GM21528 (cell line): Measurements from ENCODE around the gene PHLPP2.
"Not testable (repeated sequence)": the region's sequence is repeated elsewhere in the genome, so short reads cannot be mapped to it uniquely, and the experiment has no call there.

Experiments
- ATAC-seq: cut with Tn5 transposase; IDR thresholded peaks from one replicate; pipeline ENCODE4 v1.9.1; 2021; ENCODE audit warnings: mild to moderate bottlenecking, moderate library complexity; ENCODE audit not compliant: unreplicated experiment, low FRiP score

Gene PHLPP2

DNA sequence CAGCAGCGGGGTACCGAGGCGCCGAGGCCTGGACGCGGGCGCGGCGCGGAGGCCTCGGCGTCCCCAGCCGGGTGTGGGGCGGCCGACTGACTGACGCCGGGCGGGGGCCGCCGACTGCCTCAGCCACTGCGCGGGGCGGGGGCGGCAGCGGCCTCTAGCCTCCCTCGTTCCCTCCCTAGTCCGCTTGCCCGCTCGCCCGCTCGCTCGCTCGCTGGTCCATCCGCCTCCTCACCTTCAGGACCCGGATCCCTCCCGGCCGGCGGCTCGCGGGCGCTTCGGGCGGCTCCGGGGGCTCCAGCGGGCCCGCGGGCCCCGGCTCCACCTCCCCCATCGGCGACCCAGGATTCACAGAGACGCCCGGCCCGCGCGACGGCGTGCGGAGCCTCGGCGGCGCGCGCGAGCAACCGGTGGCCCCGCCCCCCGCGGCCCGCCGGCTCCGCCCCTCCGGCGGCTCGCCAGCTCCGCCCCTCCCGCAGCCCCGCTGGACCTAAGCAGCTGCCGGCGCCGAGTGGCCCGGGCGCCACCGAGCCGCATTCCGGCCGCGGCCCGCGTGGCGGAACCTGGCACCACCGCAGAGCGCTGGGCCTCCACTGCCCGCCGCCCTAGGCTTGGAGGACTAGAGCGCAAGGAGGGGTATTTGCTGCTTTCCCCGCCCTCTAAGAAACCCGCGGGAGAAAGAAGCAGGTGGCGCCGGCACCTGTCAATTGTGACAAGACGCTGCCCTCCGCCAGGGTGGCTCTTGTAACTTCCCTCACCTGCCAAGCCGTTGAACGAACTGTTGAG, 773 bp downstream of the PHLPP2 start:
- peak; percentile 72 for ATAC-seq

DNA sequence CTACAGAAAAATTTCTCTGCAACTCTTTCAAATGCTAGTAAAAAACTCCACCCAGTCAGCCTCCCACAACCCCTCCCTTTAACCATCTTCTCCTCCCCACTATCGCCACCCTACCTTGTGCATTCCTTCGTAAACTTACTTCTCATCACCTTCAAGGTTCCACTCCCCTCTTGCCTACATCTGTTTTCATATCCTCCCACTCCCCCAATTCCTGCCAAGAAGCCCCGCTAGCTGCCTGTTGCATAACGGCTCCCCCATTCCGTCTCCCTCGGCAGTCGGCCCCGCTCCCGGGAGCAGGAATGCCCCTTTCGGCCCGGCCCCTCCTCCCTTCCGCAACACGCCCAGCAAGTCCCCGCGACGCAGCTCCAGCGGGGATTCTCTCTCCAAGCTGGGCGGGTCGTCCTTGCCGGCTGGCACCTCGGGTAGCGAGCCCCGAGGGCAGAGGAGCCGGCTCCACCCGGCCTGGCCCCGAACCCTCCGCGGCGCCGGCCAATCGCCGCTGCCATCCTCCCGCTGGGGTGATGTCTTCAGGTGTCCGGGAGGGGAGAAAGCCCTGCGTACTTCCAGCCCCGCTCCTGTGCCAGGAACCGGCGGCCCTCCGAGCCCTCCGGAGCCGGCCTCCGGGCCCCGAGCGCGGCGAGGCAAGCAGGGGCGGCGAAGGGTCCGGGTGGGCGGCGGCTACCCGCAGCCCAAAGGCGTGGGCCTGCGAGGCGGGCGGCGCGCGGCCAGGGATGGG, 1.5 kb downstream of the PHLPP2 start:
- ATAC-seq = peak; percentile 40

DNA sequence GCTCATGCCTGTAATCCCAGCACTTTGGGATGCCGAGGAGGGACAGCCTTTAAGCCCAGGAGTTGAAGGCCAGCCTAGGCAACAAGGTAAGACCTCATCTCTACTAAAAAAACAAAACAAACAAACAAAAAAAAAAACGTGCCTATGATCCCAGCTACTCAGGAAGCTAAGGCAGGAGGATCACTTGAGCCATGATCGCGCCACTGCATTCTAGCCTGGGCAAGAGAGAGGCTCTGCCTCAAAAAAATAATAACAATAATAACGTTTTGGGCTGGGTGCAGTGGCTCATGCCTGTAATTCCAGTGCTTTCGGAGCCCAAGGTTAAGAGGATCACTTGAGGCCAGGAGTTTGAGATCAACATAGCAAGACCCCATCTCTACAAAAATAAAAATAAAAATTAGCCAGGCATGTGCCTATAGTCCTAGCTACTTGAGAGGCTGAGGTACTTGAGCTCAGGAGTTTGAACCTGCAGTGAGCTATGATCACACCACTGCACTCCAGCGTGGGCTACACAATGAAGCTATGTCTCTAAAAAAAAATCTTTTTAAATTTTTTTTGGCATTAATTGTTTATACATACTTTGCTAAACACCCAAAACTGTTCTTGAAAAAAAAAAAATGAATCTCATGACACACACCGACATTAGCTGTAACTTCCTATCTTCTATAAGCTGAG, 3.3 kb downstream of the PHLPP2 start:
- ATAC-seq = no peak

DNA sequence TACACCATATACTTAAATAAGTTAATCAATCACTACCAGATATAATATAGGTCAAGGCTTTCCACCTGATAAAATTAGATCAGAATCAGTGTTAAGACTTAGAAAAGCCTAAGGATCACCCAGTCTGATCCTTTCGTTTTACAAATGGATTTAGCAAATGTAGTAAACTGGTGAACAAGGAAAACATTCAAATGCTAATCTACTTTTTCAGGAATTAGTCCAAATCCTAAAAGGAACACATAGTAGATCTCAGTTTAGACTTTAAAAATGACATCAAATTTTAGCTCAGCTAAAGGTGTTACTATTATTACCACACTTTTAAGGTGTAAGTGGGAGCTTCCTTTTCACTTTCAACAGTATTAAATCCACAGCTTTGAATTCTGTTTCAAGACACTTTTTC, 12.0 kb downstream of the PHLPP2 start:
- no peak for ATAC-seq

DNA sequence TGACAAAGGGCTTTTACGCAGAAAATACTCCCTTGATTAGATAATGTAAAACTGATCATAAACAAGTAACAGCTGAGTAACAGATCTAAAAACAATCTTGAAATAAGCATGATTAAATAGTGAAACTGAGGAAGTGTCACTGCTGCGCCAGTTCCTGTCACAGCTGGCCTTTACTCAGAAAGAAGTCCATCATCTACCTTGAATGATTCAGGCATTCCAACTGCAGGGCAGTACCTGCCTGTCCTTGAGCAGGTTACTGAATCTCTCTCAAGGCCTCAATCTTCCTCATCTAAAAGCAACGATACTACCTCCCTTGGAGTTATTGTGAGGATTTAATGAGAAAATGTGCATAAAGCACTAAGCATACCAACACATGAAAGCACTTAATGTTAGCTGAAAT, 12.7 kb downstream of the PHLPP2 start:
- no peak for ATAC-seq

DNA sequence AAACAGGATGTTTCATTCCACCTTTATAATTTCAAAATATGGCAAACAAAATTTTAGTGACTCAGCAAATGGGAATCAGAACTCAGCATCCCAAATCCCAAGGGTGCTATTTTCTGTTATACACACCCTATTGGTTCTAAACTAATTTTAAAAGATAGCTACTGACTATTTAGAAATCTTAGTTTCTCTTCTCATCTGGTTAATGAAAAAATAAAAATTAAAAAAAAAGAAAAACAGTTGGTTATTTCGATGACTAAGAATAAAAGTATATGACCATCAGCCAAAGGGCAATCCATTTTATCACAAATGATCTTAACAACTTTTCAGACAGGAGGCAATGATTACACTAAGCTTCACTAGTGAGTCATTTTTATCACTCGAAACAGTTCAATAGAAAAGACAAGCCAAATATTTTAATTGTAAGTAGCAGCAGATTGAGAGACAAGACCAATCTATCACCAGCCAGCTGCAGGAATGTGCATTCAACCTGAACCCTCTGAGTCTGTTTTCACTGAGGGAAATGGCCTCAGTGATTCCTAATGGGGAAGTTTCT, 15.2 kb downstream of the PHLPP2 start:
- no peak for ATAC-seq

DNA sequence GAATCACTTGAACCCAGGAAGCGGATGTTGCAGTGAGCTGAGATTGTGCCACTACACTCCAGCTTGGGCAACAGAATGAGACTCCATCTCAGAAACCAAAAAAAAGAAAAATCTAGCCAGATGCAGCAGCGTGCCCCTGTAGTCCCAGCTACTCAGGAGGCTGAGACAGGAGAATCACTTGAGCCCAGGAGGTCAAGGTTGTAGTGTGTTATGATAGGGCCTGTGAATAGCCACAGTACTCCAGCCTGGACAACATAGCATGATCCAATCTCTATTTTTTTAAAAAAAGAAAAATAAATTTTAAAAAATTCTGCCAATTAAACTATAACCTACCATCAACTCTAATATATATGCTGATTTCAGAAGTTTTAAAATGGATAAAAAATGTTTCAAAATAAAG, 15.8 kb downstream of the PHLPP2 start:
- ATAC-seq = no peak

DNA sequence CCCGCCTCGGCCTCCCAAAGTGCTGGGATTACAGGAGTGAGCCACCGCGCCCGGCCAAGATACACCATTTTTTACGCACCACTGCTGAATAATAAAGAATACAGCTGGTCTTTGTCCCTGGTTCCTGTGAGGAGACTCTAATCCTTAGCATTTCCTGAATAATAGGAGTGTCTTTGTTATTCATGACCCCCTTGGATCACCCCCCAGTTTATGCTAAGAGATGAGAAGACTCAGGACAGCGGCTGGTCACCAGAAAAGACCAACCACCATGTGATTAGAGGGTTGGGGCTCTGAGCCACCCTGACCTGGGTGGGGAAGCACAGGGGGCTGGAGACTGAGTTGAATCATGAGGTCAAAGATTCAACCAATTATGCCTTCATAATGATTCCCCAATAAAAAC, 17.3 kb downstream of the PHLPP2 start:
- no peak for ATAC-seq

DNA sequence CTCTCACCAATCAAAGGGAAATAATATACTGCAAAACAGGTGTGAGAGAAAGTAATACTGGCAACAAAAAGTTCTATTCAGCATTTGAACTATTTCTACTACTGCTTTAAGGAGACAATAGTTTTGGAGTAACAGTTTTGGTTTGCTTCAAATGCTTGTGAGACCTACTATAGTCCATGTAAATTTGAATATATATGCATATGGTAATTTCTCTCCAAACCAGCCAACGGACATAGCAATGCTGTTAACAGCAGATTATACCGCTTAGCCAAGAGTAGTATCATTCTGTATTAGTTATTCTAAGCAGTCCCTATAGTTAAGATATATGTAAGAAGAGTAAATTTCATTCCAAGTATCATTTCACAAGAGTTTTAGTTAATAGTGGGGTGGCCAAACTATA, 18.5 kb downstream of the PHLPP2 start:
- no peak for ATAC-seq

DNA sequence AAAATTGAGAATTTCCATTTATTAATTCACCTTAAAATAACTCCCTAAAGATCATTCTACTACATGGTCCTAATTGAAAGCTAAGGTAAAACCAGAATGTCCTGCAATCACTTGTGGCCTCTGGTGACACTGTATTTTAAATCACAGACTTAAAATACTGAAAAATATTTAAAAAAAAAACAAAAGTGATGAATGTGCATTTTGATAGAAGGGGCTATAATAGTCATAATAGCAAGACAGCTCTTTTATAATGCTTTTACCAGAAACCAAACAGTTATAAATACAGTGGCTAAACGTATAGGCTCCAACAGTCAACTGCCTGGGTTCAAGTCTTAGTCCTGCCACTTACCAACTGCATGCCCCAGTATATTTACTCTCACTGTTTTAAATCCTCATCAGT, 21.2 kb downstream of the PHLPP2 start:
- no peak for ATAC-seq

DNA sequence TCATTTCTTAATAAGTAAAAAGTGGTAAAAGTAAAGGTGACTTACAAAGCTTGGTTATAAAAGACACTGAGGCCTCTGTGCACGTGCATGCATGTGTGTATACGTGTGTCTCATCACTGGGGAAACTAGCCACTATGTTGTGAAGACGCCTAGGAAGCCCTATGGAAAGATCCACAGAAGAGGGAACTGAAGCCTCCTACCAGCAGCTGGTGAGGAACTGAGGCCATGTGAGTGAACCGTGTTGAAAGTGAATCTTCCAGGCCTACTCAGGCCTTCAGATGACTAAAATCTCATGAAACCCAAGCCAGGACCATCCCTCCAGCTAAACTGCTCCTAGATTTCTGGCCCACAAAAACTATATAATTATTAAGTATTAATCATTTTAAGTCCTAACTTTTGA, 23.7 kb downstream of the PHLPP2 start:
- no peak for ATAC-seq

DNA sequence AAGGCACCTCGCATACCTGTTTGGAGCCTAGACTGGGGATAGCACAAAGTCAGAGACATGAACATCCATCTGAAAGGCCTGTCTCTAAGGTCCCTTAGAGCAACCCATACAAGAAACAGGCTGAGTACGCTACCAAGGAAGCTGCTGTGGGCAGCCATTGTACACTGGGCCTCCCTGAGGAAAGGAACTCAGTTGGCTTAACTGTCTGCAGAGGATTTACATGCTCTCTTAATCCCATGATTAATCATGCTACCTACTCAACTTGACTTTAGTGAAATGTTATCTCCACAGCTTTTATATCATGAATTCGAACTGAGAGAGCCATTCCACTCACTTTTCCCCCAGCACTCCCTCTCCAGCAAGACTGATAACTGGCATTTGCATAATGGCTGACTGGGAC, 26.0 kb downstream of the PHLPP2 start:
- no peak for ATAC-seq

DNA sequence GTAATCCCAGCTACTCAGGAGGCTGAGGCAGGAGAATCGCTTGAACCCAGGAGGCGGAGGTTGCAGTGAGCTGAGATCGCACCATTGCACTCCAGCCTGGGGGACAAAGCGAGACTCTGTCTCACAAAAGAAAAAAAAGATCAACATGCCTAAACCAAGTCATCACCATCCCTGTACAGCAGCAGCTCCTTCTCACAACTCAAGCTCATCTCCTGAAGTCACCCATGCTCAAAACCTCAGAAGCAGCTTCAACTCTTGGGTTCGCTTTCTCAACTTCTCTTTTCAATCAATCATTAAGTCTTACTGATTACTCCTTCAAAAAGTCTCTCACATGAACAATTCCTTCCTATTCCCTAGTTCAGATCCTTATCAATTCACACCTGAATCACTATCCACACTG, 31.3 kb downstream of the PHLPP2 start:
- no peak for ATAC-seq

DNA sequence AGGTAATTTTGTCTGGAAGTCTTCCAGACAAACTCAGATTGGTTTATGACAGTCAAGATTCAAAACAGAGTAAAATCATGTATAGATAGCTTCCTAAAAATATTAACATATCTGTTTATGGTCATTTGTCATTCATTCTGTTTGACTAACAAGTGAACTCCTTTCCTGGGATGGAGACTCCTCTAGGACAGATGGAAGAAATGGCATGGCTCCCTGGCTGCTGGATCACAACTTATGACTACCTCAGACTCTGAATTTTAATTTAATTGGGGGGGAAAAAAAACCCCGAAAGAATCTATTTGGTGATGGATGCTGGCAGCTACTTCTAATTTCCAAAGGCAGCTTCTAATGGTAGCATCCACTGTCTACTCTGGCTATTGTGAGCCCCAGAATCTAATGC, 34.6 kb downstream of the PHLPP2 start:
- ATAC-seq = no peak

DNA sequence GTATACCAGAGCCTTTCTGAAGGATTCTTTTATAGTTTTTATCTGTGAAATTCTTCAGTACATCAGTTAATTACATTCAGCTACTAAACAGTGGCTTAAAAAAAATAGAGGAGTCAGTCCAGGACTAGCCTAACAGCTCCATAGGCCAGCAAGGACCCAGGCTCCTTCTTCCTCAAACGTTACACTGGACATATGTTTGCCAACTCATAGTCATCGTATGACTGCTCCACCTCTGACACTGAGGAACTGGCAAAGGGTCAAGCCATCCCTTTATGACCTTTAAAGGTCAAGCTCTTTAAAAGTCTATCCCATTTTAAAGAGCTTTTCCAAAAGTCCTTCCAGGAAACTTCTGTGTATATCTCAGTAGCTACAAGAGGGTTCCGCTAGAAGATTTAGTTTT, 36.6 kb downstream of the PHLPP2 start:
- ATAC-seq = no peak

DNA sequence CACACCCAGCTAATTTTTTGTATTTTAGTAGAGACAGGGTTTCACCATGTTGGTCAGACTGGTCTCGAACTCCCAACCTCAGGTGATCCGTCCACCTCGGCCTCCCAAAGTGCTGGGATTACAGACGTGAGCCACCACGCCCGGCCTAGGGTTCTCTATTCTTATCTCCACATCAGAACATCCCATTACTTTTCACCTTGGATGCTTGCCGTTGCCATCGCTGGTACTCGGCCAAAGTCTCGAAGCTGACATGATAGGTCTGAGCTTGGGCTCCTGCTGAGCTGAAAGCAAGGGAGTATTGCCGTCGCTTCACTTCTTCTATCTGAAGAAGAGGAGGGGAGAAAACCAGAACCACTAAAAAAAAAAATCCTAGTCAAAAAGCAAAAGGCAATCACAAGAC, 40.2 kb downstream of the PHLPP2 start:
- not testable (repeated sequence) for ATAC-seq

DNA sequence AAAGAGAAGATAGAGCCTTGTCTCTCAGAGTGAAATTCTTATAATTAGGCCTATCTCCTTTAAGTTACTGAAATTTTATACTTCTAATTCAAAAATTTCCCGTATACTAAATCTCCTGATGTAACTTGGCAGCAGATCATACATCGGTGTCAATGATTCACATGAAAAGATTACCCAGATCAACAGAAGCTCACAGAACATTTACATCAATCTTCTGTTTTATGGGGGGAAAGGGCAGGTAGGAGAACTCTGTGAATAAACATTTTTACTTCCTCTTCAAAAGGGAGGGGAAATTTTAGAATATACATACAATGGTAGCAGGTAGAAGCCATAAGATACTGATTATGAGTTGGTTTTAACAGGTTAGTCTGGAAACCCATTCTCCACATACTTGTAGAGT, 43.1 kb downstream of the PHLPP2 start:
- ATAC-seq = no peak

DNA sequence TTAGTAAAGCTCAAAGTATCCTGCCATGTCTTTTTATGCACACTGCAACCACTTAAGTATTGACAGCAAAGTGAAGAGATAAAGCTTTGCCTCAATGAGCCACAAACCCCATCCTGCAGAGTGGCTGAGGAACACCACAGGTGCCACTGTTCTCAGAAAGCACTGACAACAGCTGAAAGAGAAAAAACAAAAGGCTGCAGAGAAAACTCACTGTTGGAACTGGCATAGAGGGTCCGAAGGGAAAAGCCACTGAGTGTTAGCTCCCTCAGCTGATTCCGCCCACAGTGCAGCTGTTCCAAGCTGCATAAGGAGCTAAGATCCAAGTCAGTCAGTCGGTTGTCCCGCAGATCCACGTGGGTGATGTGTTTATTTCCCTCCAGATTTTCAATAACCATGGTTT, 48.3 kb downstream of the PHLPP2 start:
- no peak for ATAC-seq

DNA sequence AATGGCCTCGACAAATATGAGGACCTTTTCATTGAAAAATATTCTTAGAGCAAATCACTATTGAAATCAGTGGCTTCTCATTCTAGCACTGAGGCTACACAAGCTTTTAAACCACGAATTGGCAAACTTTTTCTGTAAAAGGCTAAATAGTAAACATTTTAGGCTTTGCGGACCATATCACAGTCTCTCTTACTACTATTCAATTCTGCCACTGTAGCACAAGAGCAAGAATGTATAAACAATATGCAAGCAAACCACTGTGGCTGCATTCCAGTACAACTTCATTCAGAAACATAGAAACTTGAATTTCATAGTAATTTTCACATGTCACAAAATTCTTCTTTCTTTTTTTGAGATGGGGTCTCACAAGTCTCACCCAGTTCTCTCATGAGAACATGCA, 49.1 kb downstream of the PHLPP2 start:
- no peak for ATAC-seq

DNA sequence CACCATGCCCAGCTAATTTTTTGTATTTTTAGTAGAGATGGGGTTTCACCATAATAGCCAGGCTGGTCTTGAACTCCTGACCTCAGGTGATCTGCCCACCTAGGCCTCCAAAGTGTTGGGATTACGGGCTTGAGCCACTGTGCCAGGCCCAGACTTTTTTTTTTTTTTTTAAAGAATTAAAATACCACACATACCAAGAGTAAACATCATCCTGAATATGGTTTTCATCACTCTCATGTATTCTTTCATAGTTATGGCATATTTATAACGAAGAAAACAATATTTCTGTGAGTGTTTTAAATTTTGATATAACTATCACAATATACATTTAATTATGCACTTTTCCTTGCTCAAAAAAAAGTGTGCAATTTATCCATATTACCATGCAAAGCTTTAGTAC, 50.3 kb downstream of the PHLPP2 start:
- ATAC-seq = no peak

DNA sequence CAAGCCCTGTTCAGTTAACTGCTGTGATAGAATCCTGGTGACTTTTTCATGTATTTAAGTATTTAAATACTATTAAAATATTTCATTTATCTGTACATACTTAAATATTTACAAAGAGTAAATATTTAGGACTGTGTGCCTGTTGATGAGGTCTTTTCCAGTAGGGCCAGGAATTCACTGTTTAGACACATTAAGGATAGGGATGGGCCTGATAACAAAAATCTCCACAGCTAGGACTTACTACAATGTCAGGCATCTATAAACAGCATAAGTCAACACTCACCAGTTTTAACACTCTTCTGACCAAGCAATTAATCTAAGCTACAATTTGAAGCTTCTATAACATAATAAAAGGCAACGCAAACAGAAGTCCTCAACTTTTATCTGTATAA, 50.9 kb downstream of the PHLPP2 start:
- no peak for ATAC-seq
